ENCODE data around the gene EIF4G1.

DNA sequence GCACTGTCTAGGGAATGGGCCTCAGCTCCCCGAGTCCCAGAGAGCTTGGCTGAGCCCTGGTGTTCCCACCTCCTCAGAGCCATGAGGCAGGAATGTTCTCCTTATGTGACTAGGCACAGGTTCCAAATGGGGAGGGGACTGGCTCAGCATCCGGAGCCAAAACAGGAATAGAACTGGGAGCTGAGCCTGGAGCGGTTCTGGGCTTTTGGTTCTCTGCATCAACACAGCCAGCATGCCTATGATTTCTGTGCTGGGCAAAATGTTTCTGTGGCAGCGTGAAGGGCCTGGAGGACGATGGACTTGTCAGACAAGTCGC, 23.0 kb downstream of the EIF4G1 start, which contains the start of gene FAM131A:
- TF ChIP-seq, protein P1, sequence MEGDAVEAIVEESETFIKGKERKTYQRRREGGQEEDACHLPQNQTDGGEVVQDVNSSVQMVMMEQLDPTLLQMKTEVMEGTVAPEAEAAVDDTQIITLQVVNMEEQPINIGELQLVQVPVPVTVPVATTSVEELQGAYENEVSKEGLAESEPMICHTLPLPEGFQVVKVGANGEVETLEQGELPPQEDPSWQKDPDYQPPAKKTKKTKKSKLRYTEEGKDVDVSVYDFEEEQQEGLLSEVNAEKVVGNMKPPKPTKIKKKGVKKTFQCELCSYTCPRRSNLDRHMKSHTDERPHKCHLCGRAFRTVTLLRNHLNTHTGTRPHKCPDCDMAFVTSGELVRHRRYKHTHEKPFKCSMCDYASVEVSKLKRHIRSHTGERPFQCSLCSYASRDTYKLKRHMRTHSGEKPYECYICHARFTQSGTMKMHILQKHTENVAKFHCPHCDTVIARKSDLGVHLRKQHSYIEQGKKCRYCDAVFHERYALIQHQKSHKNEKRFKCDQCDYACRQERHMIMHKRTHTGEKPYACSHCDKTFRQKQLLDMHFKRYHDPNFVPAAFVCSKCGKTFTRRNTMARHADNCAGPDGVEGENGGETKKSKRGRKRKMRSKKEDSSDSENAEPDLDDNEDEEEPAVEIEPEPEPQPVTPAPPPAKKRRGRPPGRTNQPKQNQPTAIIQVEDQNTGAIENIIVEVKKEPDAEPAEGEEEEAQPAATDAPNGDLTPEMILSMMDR (IDR thresholded peaks at IDR 0.05): peak in 1 of 5 experiments; percentile 12
- no peak for TF ChIP-seq POLR2A (IDR thresholded peaks at IDR 0.05)
